Endothelial cell of umbilical vein (primary cell): ENCODE data around the gene HTT-AS.

ENCODE experiments used
- EZH2 ChIP-seq: IDR thresholded peaks from 2 replicates; pipeline ENCODE4 v1.6.1; 2012; ENCODE audit warnings: borderline replicate concordance, low read depth, mild to moderate bottlenecking, moderate library complexity, low read length, inconsistent platforms; ENCODE audit not compliant: severe bottlenecking
- FOS ChIP-seq: IDR thresholded peaks from 2 replicates; pipeline ENCODE4 v1.6.1; 2011; ENCODE audit warnings: mild to moderate bottlenecking, low read length, moderate library complexity, borderline replicate concordance; ENCODE audit not compliant: insufficient read depth
- GATA2 ChIP-seq: IDR thresholded peaks from 2 replicates; pipeline ENCODE4 v1.7.0; 2011; ENCODE audit warnings: low read depth, mild to moderate bottlenecking, moderate library complexity, mixed read lengths, low read length; ENCODE audit not compliant: insufficient read length, insufficient read depth
- JUN ChIP-seq: IDR thresholded peaks from 2 replicates; pipeline ENCODE4 v1.6.1; 2011; ENCODE audit warnings: borderline replicate concordance, low read depth; ENCODE audit not compliant: insufficient read length, insufficient read depth
- MYC ChIP-seq: IDR thresholded peaks from one replicate; pipeline ENCODE4 v1.6.1; 2011; ENCODE audit warnings: mild to moderate bottlenecking, low read depth, low read length
- POLR2A ChIP-seq: IDR thresholded peaks from 2 replicates; pipeline ENCODE4 v1.6.1; 2012; ENCODE audit warnings: low read depth, mild to moderate bottlenecking, control low read depth, low read length
- POLR2AphosphoS5 ChIP-seq: IDR thresholded peaks from 2 replicates; pipeline ENCODE4 v1.6.1; 2012; ENCODE audit warnings: low read depth, mild to moderate bottlenecking, control low read depth, low read length, moderate library complexity; ENCODE audit not compliant: insufficient read depth
- TF ChIP-seq, protein P1 (sequence below), 2 donors: IDR thresholded peaks; 1 replicate in 1 of 2; 2 replicates in 1 of 2; pipeline ENCODE4 v1.5.1; 2011; ENCODE audit warnings: low read length in 2 of 2, mild to moderate bottlenecking in 2 of 2, moderate library complexity in 2 of 2, control low read depth in 1 of 2, inconsistent platforms in 1 of 2, low read depth in 1 of 2; ENCODE audit not compliant: insufficient read depth in 1 of 2; ENCODE audit errors: extremely low read depth in 1 of 2
- TF ChIP-seq, protein P2 (sequence below): IDR thresholded peaks from 2 replicates; pipeline ENCODE4 v1.6.1; 2011; ENCODE audit not compliant: insufficient read depth, insufficient read length

GRCh38 chr4:3091464-3091863 lies 17.1 kb upstream of the HTT-AS start:
- TF ChIP-seq POLR2A (no peak), EZH2 (no peak), POLR2AphosphoS5 (no peak), JUN (no peak), MYC (no peak), FOS (no peak), GATA2 (no peak)
- TF ChIP-seq, protein P1, sequence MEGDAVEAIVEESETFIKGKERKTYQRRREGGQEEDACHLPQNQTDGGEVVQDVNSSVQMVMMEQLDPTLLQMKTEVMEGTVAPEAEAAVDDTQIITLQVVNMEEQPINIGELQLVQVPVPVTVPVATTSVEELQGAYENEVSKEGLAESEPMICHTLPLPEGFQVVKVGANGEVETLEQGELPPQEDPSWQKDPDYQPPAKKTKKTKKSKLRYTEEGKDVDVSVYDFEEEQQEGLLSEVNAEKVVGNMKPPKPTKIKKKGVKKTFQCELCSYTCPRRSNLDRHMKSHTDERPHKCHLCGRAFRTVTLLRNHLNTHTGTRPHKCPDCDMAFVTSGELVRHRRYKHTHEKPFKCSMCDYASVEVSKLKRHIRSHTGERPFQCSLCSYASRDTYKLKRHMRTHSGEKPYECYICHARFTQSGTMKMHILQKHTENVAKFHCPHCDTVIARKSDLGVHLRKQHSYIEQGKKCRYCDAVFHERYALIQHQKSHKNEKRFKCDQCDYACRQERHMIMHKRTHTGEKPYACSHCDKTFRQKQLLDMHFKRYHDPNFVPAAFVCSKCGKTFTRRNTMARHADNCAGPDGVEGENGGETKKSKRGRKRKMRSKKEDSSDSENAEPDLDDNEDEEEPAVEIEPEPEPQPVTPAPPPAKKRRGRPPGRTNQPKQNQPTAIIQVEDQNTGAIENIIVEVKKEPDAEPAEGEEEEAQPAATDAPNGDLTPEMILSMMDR (IDR thresholded peaks at IDR 0.05; ENCODE audit: extremely low read depth in 1 of 2, insufficient read depth in 1 of 2, low read depth in 1 of 2, low read length in 2 of 2): no peak
- TF ChIP-seq, protein P2, sequence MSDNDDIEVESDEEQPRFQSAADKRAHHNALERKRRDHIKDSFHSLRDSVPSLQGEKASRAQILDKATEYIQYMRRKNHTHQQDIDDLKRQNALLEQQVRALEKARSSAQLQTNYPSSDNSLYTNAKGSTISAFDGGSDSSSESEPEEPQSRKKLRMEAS: no peak
